ENCODE results near the gene PDAP1. TPM values are rescaled to one million over a fixed set of nuclear protein-coding genes. Genes with fewer than 3 reads are reported as not detected.

Gene PDAP1
- total and polyA plus RNA-seq, 10 of the 15 experiments (the other 5 are each of a cell fraction or from before 2014, with no cell fraction given) = 6.6 to 200 (median 87.7) TPM

- Histone ChIP-seq H3K9ac (ENCODE audit: control insufficient read depth, insufficient read depth, low read length) (peak within 1 kb of the TSS; percentile 83), H3K4me3 (peak within 1 kb of the TSS; percentile 96), H3K4me2 (ENCODE audit: control insufficient read depth, insufficient read depth) (peak within 1 kb of the TSS; percentile 94), H3K9me3 (replicated peaks; ENCODE audit: control insufficient read depth, insufficient read depth, low read length) (no peaks in the 10 kb centered on the region), H3K27ac (ENCODE audit: control insufficient read depth, insufficient read depth) (peak within 1 kb of the TSS; percentile 85), H3K79me2 (ENCODE audit: control insufficient read depth, insufficient read depth, low read length) (peaks cover 38% of the 10 kb centered on the region), H3K36me3 (ENCODE audit: control insufficient read depth in 2 of 2, insufficient read depth in 2 of 2, low read length in 1 of 2) (peaks cover 0 to 7% of the 10 kb centered on the region in 2 experiments; a peak in 3 of 4 replicates), H2AFZ (ENCODE audit: control insufficient read depth, low read depth, low read length) (peak within 1 kb of the TSS; percentile 94), H4K20me1 (ENCODE audit: control insufficient read depth, insufficient read depth) (no peaks in the 10 kb centered on the region; the same call in 1 of the 2 replicates), H3K4me1 (ENCODE audit: control insufficient read depth, insufficient read depth, low read length) (peaks cover 22% of the 10 kb centered on the region), H3K27me3 (replicated peaks in 1 of 2; ENCODE audit: control insufficient read depth in 2 of 2, insufficient read depth in 2 of 2, low read length in 1 of 2) (no peaks in the 10 kb centered on the region)
- SMC1A ChIA-PET (ENCODE audit: uncharacterized antibody, unreplicated experiment) = interaction anchor here (1.0 kb wide), 1 partner anchor 34 kb away, joined by 3 read pairs; the partner anchor contains the start of genes BUD31 and PDAP1
- ATAC-seq = peak; percentile 84
- no TSS peak for BruUV-seq (replicated peaks)
- in situ Hi-C loops (cut with MboI) (no loop called here), intact Hi-C loops (cut with micrococcal nuclease; ENCODE audit: unreplicated experiment) (loop anchor here (5.0 kb wide), 1 partner anchor 33 kb away; the partner anchor contains the start of genes BUD31 and PDAP1)
- DNase-seq (ENCODE audit: low read depth, low spot score) = no peak
- no peak for FAIRE-seq
- POLR2A ChIA-PET = interaction anchor here (0.9 to 1.8 kb wide), 6 partner anchors 34 to 49 kb away, joined by 3 to 9 read pairs (median 6); partner anchors contain the start of genes ARPC1A, BUD31 and PDAP1
- RAD21 ChIA-PET (ENCODE audit: unreplicated experiment) = interaction anchor here (1.6 kb wide), 1 partner anchor 34 kb away, joined by 8 read pairs; the partner anchor contains the start of genes BUD31 and PDAP1
- CTCF ChIA-PET = interaction anchor here (1.2 kb wide), 1 partner anchor 13 kb away, joined by 4 read pairs; no protein-coding TSS in a partner anchor
- 1% methylated on average over 56 of the region's 95 CpGs for WGBS (ENCODE audit: insufficient coverage, insufficient replicate concordance, low lambda C conversion rate, missing lambda C conversion rate)
- peak; percentile 70; the same call in 1 of the 2 replicates for TF ChIP-seq TAF1 (IDR thresholded peaks at IDR 0.05; ENCODE audit: borderline replicate concordance, low read depth, low read length)
- TF ChIP-seq MXI1 (IDR thresholded peaks at IDR 0.05; ENCODE audit: low read depth, low read length) = peak; percentile 15; the same call in 1 of the 2 replicates
- no peak for TF ChIP-seq MYC (IDR thresholded peaks at IDR 0.05; ENCODE audit: insufficient read depth, insufficient read length, insufficient replicate concordance, low read length, severe bottlenecking)
- TF ChIP-seq BHLHE40 (IDR thresholded peaks at IDR 0.05; ENCODE audit: borderline replicate concordance in 1 of 2, low read depth in 2 of 2, low read length in 1 of 2) = peak in 1 of 2 experiments; percentile 47; a peak in 1 of 4 replicates
- peak; percentile 79; the same call in 1 of the 2 replicates for TF ChIP-seq NR2F1 (conservative IDR thresholded peaks at IDR 0.05)
- TF ChIP-seq BCL3 (IDR thresholded peaks at IDR 0.05; ENCODE audit: borderline replicate concordance, insufficient read depth, low read depth, low read length, poor library complexity, severe bottlenecking) = peak; percentile 43
- TF ChIP-seq ZNF592 (IDR thresholded peaks at IDR 0.05) = no peak
- TF ChIP-seq TBL1XR1 (IDR thresholded peaks at IDR 0.05; ENCODE audit: low read depth, low read length) = no peak
- no peak for TF ChIP-seq EP300 (IDR thresholded peaks at IDR 0.05; ENCODE audit: borderline replicate concordance in 1 of 2, control insufficient read depth in 1 of 2, low read depth in 2 of 2, low read length in 2 of 2)
- peak; percentile 74; the same call in 1 of the 2 replicates for TF ChIP-seq POLR2AphosphoS2 (IDR thresholded peaks at IDR 0.05; ENCODE audit: low read depth, low read length)
- TF ChIP-seq KDM1A (IDR thresholded peaks at IDR 0.05; ENCODE audit: borderline replicate concordance) = no peak
- peak; percentile 77 for TF ChIP-seq CHD2 (IDR thresholded peaks at IDR 0.05; ENCODE audit: borderline replicate concordance, low read depth, low read length)
- TF ChIP-seq EGR1 (IDR thresholded peaks at IDR 0.05; ENCODE audit: borderline replicate concordance in 1 of 2, low read depth in 2 of 2, low read length in 2 of 2) = peak in 1 of 2 experiments; percentile 97; a peak in 2 of 3 replicates
- TF ChIP-seq TCF12 (IDR thresholded peaks at IDR 0.05; ENCODE audit: low read depth, low read length) = 0 out of 2 replicates have a peak, but pooled peaks have one; percentile 2
- TF ChIP-seq SMAD5 (IDR thresholded peaks at IDR 0.05; ENCODE audit: low read depth) = peak; percentile 91
Observed at GRCh38 chr7:99374111-99375064, 34.0 kb downstream of the PDAP1 start, which contains the start of gene ARPC1B. Gene ARPC1B (plus strand): TSS chr7:99374730. CDS start chr7:99385715, 10,985 bp downstream.
